AG04449 (cell line): ENCODE results near the gene ANKDD1A.

Source experiments
- CTCF ChIA-PET: fragments of 350-600 bp; formaldehyde crosslinking; extraction: SDS; loops from one replicate; lab custom pipeline; 2021; ENCODE audit warnings: antibody characterized with exemption; lab: Yijun Ruan, JAX
- POLR2A ChIA-PET: fragments of 400-600, 350-600 bp; formaldehyde crosslinking; extraction: SDS; loops from one replicate; lab custom pipeline; 2020; ENCODE audit warnings: antibody characterized with exemption, inconsistent platforms; lab: Yijun Ruan, JAX
- DNase-seq: peaks from one replicate; pipeline ENCODE4 v3.0.0-alpha.2; 2010; ENCODE audit warnings: low read depth, low spot score
- H3K4me3 ChIP-seq: 2 replicates; pipeline ENCODE4 v1.5.1; 2011; ENCODE audit warnings: low read depth, mild to moderate bottlenecking, control low read depth, low read length
- CTCF ChIP-seq: IDR thresholded peaks from one replicate; pipeline ENCODE4 v1.5.1; 2011; ENCODE audit warnings: mild to moderate bottlenecking, moderate library complexity, low read length, control low read depth, inconsistent platforms; ENCODE audit not compliant: insufficient read depth; ENCODE audit errors: missing control alignments

Gene ANKDD1A

GRCh38 chr15:64905119-64905831 lies 6.4 kb upstream of the ANKDD1A start:
- no peak for DNase-seq
- peak; percentile 90 for TF ChIP-seq CTCF
- CTCF ChIA-PET, result interaction anchor here (0.7 to 6.0 kb wide), 22 partner anchors 10 to 214 kb away, joined by 3 to 58 read pairs (median 4); no protein-coding TSS in a partner anchor
- POLR2A ChIA-PET, result interaction anchor here (0.5 kb wide), 1 partner anchor 60 kb away, joined by 4 read pairs; no protein-coding TSS in a partner anchor
- H3K4me3 ChIP-seq, result peak overlapping the region; percentile 43

DNA sequence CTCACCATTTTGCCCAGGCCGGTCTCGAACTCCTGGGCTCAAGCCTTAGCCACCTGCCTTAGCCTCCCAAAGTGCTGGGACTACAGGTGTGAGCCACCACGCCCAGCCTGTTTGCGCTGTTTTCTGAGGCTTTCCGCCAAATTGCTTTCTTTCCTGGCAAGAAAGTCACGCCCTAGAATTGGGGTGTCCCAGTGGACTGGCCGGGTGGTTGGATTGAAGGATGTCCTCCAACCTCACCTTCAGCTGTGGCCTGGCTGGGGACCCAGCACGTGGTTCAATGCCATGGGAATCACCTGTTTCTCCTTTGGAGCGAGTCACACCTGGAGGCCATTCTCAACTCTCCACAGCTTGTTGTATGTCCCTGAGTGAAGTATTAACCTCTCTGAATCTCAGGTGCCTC lies 5.8 kb upstream of the ANKDD1A start:
- POLR2A ChIA-PET, result no interaction called here
- TF ChIP-seq CTCF, result no peak
- H3K4me3 ChIP-seq, result no peak overlapping the region
- CTCF ChIA-PET, result interaction anchor here (0.7 to 6.0 kb wide), 18 partner anchors 8 to 215 kb away, joined by 3 to 58 read pairs (median 6); no protein-coding TSS in a partner anchor
- no peak for DNase-seq

DNA sequence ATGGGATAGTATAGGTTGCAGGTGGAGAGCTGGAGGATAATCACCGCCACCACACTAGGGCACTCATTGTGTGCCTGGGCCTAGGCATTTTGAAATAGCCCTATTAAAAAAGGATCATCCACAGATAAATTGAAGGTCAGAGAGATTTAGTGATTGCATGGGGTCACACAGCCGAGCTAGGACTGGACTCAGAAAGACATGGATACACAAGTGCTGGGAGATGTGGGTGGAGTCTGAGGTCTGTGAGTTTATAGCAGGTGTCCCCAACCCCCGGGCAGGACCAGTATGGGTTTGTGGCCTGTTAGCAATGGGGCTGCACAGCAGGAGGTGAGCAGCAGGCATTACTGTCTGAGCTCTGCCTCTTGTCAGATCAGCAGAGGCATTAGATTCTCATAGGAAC lies 5.3 kb upstream of the ANKDD1A start:
- CTCF ChIA-PET, result interaction anchor here (0.5 to 6.0 kb wide), 14 partner anchors 9 to 178 kb away, joined by 3 to 58 read pairs (median 10); no protein-coding TSS in a partner anchor
- no peak for TF ChIP-seq CTCF
- no peak for DNase-seq
- no peak overlapping the region for H3K4me3 ChIP-seq
- POLR2A ChIA-PET, result no interaction called here

- no peak for DNase-seq
- ChIA-PET POLR2A (no interaction called here), CTCF (interaction anchor here (1.0 to 6.0 kb wide), 8 partner anchors 13 to 180 kb away, joined by 3 to 58 read pairs (median 15); no protein-coding TSS in a partner anchor)
- TF ChIP-seq CTCF, result no peak
- no peak overlapping the region for H3K4me3 ChIP-seq
Measured at GRCh38 chr15:64907991-64908390, 3.7 kb upstream of the ANKDD1A start.

DNA sequence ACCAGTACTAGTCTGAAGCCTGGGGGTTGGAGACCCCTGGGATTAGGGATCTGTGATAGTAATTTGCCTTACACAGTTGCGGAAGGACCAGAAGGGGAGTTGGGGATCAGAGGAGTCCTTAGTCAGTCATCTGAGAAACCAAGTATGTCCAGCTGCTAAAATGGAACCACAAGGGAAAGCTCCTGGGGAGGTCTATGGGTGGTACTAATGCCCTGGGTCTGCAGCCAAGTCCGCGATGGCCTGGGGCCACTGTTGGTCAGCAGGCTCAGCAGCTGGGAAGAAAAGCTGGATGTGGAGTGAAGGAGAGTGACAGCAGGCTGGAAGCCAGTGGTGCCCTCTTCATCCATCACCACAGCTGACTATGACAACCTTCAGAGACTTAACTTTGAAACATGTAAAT lies 2.2 kb upstream of the ANKDD1A start:
- no peak for DNase-seq
- no peak for TF ChIP-seq CTCF
- CTCF ChIA-PET, result interaction anchor here (1.0 to 2.1 kb wide), 2 partner anchors 12 to 178 kb away, joined by 3 to 7 read pairs; no protein-coding TSS in a partner anchor
- no peak overlapping the region for H3K4me3 ChIP-seq
- POLR2A ChIA-PET, result no interaction called here
